Keratinocyte (primary cell): ENCODE data around the gene MAPKAPK3.

Experiments used
- EZH2 ChIP-seq: IDR thresholded peaks from one replicate; pipeline ENCODE4 v1.6.1; 2012; ENCODE audit warnings: inconsistent platforms, mild to moderate bottlenecking, low read length, moderate library complexity
- TF ChIP-seq, protein P1 (sequence below), 3 experiments: IDR thresholded peaks in 1 of 3; conservative IDR thresholded peaks in 1 of 3; optimal IDR thresholded peaks in 1 of 3; 2 replicates in 2 of 3; 3 replicates in 1 of 3; pipeline versions ENCODE3 to v1.5.1; 2011; ENCODE audit warnings: low read length in 3 of 3, mild to moderate bottlenecking in 3 of 3, moderate library complexity in 2 of 3, control low read depth in 1 of 3, inconsistent platforms in 1 of 3; ENCODE audit not compliant: insufficient read depth in 2 of 3; ENCODE audit errors: extremely low read depth in 1 of 3

DNA sequence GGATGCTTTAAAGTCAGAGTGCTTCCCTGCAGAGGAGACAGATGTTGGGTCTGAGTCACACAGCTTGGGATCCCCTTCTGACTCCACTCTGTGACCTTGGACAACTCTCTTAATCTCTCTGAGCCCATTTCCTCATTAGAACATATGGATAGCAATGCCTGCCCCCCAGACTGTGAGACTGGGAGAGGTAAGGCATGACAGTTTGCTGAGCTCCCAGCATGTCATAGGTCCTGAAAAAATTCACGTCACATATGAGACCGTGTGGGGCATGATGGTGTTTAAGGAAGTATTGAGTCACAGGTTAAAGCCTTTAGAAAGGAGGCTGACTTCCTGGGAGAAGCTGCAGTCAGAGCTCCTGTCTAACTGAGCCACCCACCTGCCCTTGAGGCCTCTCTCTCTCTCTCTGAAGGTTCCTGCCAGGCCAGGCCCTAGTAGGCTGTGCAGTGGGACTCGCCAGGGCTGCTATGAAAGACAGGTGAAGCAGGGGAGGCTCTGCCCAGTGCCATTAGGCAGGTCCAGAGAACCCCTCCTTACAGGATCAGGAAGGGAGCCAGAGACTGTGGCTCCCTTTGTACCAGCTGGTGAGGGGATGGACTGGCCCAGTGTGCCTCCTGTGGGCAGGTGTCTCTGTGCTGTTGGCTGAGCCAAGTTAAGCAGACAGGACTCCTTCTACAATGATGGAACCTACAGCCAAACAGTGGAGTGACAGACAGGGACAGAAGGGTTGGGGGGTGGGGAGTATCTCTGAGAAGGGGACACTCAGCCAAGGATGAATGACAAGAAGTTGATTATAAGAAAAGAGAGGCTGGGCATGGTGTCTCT, 38.3 kb downstream of the MAPKAPK3 start:
- TF ChIP-seq, protein P1, sequence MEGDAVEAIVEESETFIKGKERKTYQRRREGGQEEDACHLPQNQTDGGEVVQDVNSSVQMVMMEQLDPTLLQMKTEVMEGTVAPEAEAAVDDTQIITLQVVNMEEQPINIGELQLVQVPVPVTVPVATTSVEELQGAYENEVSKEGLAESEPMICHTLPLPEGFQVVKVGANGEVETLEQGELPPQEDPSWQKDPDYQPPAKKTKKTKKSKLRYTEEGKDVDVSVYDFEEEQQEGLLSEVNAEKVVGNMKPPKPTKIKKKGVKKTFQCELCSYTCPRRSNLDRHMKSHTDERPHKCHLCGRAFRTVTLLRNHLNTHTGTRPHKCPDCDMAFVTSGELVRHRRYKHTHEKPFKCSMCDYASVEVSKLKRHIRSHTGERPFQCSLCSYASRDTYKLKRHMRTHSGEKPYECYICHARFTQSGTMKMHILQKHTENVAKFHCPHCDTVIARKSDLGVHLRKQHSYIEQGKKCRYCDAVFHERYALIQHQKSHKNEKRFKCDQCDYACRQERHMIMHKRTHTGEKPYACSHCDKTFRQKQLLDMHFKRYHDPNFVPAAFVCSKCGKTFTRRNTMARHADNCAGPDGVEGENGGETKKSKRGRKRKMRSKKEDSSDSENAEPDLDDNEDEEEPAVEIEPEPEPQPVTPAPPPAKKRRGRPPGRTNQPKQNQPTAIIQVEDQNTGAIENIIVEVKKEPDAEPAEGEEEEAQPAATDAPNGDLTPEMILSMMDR (optimal IDR thresholded peaks at IDR 0.05 in 1 of 3, IDR thresholded peaks at IDR 0.05 in 1 of 3, conservative IDR thresholded peaks at IDR 0.05 in 1 of 3; ENCODE audit: extremely low read depth in 1 of 3, insufficient read depth in 2 of 3, low read length in 3 of 3), result no peak
- TF ChIP-seq EZH2, result no peak
